SK-N-SH (cell line): ENCODE data around the gene ID1.

Source experiments
- CTCF ChIP-seq: fragments of 200-600 bp; sonication (generic); IDR thresholded peaks from 2 replicates; pipeline ENCODE4 v1.6.1; 2017; ENCODE audit warnings: antibody characterized with exemption, mild to moderate bottlenecking, moderate library complexity
- FOXJ3 ChIP-seq: sonication (generic); formaldehyde crosslinking; IDR thresholded peaks from 2 replicates; pipeline ENCODE4 v1.5.1; 2020; ENCODE audit warnings: mild to moderate bottlenecking, missing genetic modification reagents
- GATA2 ChIP-seq: sonication (generic); formaldehyde crosslinking; IDR thresholded peaks from 2 replicates; pipeline ENCODE4 v1.5.0; 2020; ENCODE audit warnings: mild to moderate bottlenecking, missing genetic modification reagents
- MAX ChIP-seq: IDR thresholded peaks from 2 replicates; pipeline ENCODE4 v1.4.0; 2012; ENCODE audit warnings: low read depth
- NRF1 ChIP-seq: IDR thresholded peaks from 2 replicates; pipeline ENCODE4 v1.6.1; 2012; ENCODE audit warnings: low read depth, mild to moderate bottlenecking, low read length
- POLR2AphosphoS5 ChIP-seq: IDR thresholded peaks from 2 replicates; pipeline ENCODE4 v1.6.1; 2012; ENCODE audit warnings: low read depth, low read length
- RAD21 ChIP-seq: IDR thresholded peaks from 2 replicates; pipeline ENCODE4 v1.6.1; 2012; ENCODE audit warnings: mild to moderate bottlenecking, low read length
- REST ChIP-seq: IDR thresholded peaks from 2 replicates; pipeline ENCODE4 v1.6.1; 2012; ENCODE audit warnings: mild to moderate bottlenecking, low read depth, low read length, moderate library complexity
- SIN3A ChIP-seq: IDR thresholded peaks from 2 replicates; pipeline ENCODE4 v1.6.1; 2012; ENCODE audit warnings: low read depth, mild to moderate bottlenecking, low read length, moderate library complexity, borderline replicate concordance
- SMC3 ChIP-seq: IDR thresholded peaks from 2 replicates; pipeline ENCODE4 v1.6.1; 2012; ENCODE audit warnings: low read depth, low read length, improper control_type of control experiment
- YY1 ChIP-seq: IDR thresholded peaks from 2 replicates; pipeline ENCODE4 v1.4.0; 2012; ENCODE audit warnings: low read depth, mild to moderate bottlenecking

GRCh38 chr20:31605902-31606803 lies 1.1 kb downstream of the ID1 start:
- TF ChIP-seq RAD21 (no peak), YY1 (no peak), CTCF (no peak), SMC3 (no peak), FOXJ3 (CRISPR knock-in tag) (no peak), GATA2 (CRISPR knock-in tag) (no peak), SIN3A (no peak; the same call in 1 of the 2 replicates), POLR2AphosphoS5 (peak; percentile 3; the same call in 1 of the 2 replicates), NRF1 (no peak), REST (0 out of 2 replicates have a peak, but pooled peaks have one; percentile 11), MAX (0 out of 2 replicates have a peak, but pooled peaks have one; percentile 27)
